Right lobe of liver (tissue), 6 donors: Measurements from ENCODE around the gene HOXA3. TPM values are rescaled to one million over a fixed set of nuclear protein-coding genes. Genes with fewer than 3 reads are reported as not detected.
A peak's percentile ranks its signal among the peaks of the same experiment; 100 is the strongest.

Source experiments
- ATAC-seq, 4 donors: fragments of 200-7000 bp; cut with Tn5 transposase; one replicate each; pipeline ENCODE4 v1.9.1; 2020; ENCODE audit warnings: mild to moderate bottlenecking in 4 of 4, moderate library complexity in 4 of 4
- DNase-seq, 3 donors: peaks; one replicate each; pipeline ENCODE4 v3.0.0-alpha.2; 2020
- H3K27ac ChIP-seq, 3 donors: fragments of 200-600 bp; one replicate each; pipeline ENCODE4 v1.8.0; 2022
- H3K27me3 ChIP-seq, 2 donors: fragments of 200-600 bp; one replicate each; pipeline ENCODE4 v1.8.0; 2022
- H3K36me3 ChIP-seq, 4 donors: fragments of 200-600 bp; sonication (generic) in 1 of 4; one replicate each; pipeline versions ENCODE4 v1.5.1 to v1.8.0; 2017 to 2022; ENCODE audit warnings: control low read depth in 1 of 4
- H3K4me1 ChIP-seq, 4 donors: fragments of 200-600 bp; sonication (generic) in 1 of 4; one replicate each; pipeline versions ENCODE4 v1.5.1 to v1.8.0; 2017 to 2022; ENCODE audit warnings: control low read depth in 1 of 4
- H3K4me3 ChIP-seq, 3 donors: fragments of 200-600 bp; one replicate each; pipeline ENCODE4 v1.8.0; 2022
- H3K9me3 ChIP-seq, 4 donors: fragments of 200-600 bp; sonication (generic) in 1 of 4; one replicate each; pipeline versions ENCODE4 v1.5.1 to v1.8.0; 2017 to 2022; ENCODE audit warnings: control low read depth in 1 of 4
- POLR2A ChIP-seq: fragments of 450-650 bp; IDR thresholded peaks from one replicate; pipeline ENCODE4 v1.6.1; 2017; ENCODE audit warnings: antibody characterized with exemption, mild to moderate bottlenecking
- WGBS: methylation state at CpG from one replicate; pipeline ENCODE4 v1.1.6; 2018; ENCODE audit warnings: low coverage, low lambda C conversion rate; ENCODE audit not compliant: insufficient coverage; ENCODE audit errors: missing lambda C conversion rate; 5-methylcytosine and 5-hydroxymethylcytosine counted together
- intact Hi-C, 2 donors: fragments of 100-400 bp; cut with DNase I; formaldehyde crosslinking; loops; one replicate each; pipeline versions ENCODE4 v1.11.2 to v1.14.1; 2022
- total RNA-seq, 6 experiments: library from RNA; depleted of rRNA in 2 of 6; stranded (reverse); fragments of >200 nt in 2 of 6; fragmentation: NEBNext Ultra II Directional in 3 of 6; extraction: Animal tissue kit (Norgen Biotek cat#: 25700) in 3 of 6; gene quantifications; one replicate each; pipeline versions ENCODE4 v1.1.0 to v1.2.4, GENCODE V29; 2016 to 2023
- TF ChIP-seq, protein P1 (sequence below), 4 donors: fragments of 200-600 bp in 3 of 4; fragments of 450-650 bp in 1 of 4; IDR thresholded peaks; one replicate each; pipeline versions ENCODE4 v1.5.1 to v1.8.0; 2016 to 2022; ENCODE audit warnings: antibody characterized with exemption in 4 of 4, mild to moderate bottlenecking in 2 of 4
- donor health status: DM: no; HTN: yes; CAD: no.
- donor health status: DM: no; HTN: no; CAD: no.
- donor health status: DM: no; HTN: no; CAD: no.
- donor health status: DM: no; HTN: yes; CAD: no.
- donor health status: DM: no; HTN: yes; CAD: no.

HOXA3 gene
- total RNA-seq, 6 experiments from 2014 or later: 0.17 to 0.26 (median 0.25) TPM; not detected in 2

DNA sequence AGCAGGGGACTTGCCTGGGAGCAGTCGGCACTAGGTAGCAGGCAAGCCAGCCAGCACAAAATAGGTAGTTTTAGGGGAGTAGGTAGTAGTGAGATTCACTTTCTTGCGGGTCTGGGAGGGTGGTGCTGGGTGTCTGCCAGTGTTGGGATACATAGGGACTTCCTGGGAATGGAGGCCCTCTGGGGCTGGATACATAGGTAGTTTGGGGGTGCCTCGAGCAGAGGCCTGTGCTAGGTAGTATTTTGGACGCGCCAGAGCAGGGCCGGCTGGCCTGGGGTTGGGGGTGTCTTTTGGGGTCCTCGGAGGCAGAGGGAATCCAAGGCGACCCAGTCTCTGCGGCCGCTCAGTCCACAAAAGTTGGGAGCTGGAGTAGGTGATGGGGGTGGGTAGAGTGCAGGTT lies 2.0 kb upstream of the HOXA3 start:
- 11% methylated on average over 5 of the region's 10 CpGs for WGBS
- TF ChIP-seq, protein P1, sequence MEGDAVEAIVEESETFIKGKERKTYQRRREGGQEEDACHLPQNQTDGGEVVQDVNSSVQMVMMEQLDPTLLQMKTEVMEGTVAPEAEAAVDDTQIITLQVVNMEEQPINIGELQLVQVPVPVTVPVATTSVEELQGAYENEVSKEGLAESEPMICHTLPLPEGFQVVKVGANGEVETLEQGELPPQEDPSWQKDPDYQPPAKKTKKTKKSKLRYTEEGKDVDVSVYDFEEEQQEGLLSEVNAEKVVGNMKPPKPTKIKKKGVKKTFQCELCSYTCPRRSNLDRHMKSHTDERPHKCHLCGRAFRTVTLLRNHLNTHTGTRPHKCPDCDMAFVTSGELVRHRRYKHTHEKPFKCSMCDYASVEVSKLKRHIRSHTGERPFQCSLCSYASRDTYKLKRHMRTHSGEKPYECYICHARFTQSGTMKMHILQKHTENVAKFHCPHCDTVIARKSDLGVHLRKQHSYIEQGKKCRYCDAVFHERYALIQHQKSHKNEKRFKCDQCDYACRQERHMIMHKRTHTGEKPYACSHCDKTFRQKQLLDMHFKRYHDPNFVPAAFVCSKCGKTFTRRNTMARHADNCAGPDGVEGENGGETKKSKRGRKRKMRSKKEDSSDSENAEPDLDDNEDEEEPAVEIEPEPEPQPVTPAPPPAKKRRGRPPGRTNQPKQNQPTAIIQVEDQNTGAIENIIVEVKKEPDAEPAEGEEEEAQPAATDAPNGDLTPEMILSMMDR (IDR thresholded peaks at IDR 0.05): no peak
- no peak for TF ChIP-seq POLR2A
- H3K9me3 ChIP-seq: no peaks in the 10 kb centered on the region
- no peak overlapping the region for H3K4me3 ChIP-seq
- ATAC-seq: no peak
- no peaks in the 10 kb centered on the region for H3K36me3 ChIP-seq
- intact Hi-C loops: loop anchor here in 1 of 2 donors (10.0 kb wide), 1 partner anchor 780 kb away; no protein-coding TSS in a partner anchor
- H3K27ac ChIP-seq: no peak overlapping the region
- DNase-seq: peak in 1 of 3 donors; percentile 29
- H3K4me1 ChIP-seq: peaks cover 0 to 7% (median 5%) of the 10 kb centered on the region in 4 donors
- peaks cover 36 to 70% of the 10 kb centered on the region in 2 donors for H3K27me3 ChIP-seq

DNA sequence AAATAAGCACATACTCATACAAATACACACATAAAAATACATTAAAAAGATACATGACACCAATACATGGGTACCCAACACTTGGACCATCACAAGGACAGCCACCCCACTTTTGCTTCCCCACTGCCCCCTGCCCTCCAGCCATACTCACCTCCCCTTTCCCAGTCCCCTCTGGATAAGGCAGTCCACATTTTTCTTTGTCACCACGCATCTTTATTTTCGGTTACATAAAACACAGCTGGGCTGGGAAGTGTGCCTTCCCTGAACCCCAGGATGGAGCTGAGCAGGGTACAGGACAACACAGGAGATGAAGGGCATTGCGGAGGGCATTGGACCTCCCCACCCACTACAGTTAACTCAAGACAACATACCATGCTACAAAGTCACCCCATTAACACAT lies 1.1 kb upstream of the HOXA3 start:
- Histone ChIP-seq H3K9me3 (no peaks in the 10 kb centered on the region), H3K27me3 (peaks cover 43 to 70% of the 10 kb centered on the region in 2 donors), H3K4me3 (no peak overlapping the region), H3K36me3 (no peaks in the 10 kb centered on the region), H3K27ac (no peak overlapping the region), H3K4me1 (peaks cover 0 to 7% (median 4%) of the 10 kb centered on the region in 4 donors)
- ATAC-seq (no peak), DNase-seq (no peak)
- 23% methylated on average over 3 of the region's 3 CpGs for WGBS
- intact Hi-C loops: loop anchor here in 1 of 2 donors (10.0 kb wide), 1 partner anchor 779 kb away; no protein-coding TSS in a partner anchor
- TF ChIP-seq, protein P1 (IDR thresholded peaks at IDR 0.05): no peak
- TF ChIP-seq POLR2A: no peak

DNA sequence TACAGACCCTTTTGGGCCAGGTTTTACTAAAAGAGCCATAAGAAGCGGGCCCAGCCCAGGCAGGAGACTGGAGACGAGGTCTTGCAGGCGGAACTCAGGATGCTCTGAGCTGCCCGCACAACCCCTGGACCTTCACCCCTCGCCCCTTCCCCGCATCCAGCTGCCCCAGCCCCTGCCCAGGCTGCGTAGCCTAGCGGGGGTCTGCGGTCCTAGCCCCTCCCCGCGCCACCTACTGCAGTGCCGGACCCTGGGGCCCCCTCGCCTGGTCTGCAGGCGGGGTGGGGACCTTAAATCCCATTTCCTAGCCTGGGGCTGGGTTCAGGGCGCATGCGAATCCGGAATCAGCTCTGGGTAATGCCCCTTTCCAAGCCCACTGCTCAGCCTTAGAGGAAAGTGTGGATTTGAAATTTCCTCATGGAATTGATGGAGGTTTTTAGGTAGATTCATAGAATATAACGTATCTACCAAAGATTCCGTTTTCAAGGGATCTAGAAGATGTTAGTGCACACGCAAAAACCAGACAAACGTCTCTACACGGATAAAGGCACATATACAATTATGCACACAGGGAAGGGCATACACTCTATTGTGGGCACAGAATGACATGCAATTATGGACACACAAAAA lies 546 bp upstream of the HOXA3 start:
- Histone ChIP-seq H3K4me1 (peaks cover 0 to 7% (median 4%) of the 10 kb centered on the region in 4 donors), H3K4me3 (no peak overlapping the region), H3K36me3 (no peaks in the 10 kb centered on the region), H3K27ac (no peak overlapping the region), H3K27me3 (peaks cover 38 to 74% of the 10 kb centered on the region in 2 donors), H3K9me3 (no peaks in the 10 kb centered on the region)
- TF ChIP-seq, protein P1 (IDR thresholded peaks at IDR 0.05): no peak
- ATAC-seq: no peak
- peak in 2 of 3 donors; percentile 34 to 46 for DNase-seq
- 7% methylated on average over 10 of the region's 22 CpGs for WGBS
- intact Hi-C loops: loop anchor here in 1 of 2 donors (10.0 kb wide), 1 partner anchor 778 kb away; no protein-coding TSS in a partner anchor

GRCh38 chr7:27151341-27151930 lies 947 bp downstream of the HOXA3 start:
- 7% methylated on average over 16 of the region's 27 CpGs for WGBS
- peak overlapping the region in 2 of 3 donors; percentile 7 to 37 for H3K4me3 ChIP-seq
- peak in 2 of 3 donors; percentile 37 to 45 for DNase-seq
- intact Hi-C loops: loop anchor here in 1 of 2 donors (10.0 kb wide), 1 partner anchor 777 kb away; no protein-coding TSS in a partner anchor
- peaks cover 0 to 7% (median 4%) of the 10 kb centered on the region in 4 donors for H3K4me1 ChIP-seq
- H3K27ac ChIP-seq: no peak overlapping the region
- peaks cover 32 to 74% of the 10 kb centered on the region in 2 donors for H3K27me3 ChIP-seq
- no peak for ATAC-seq
- TF ChIP-seq, protein P1 (IDR thresholded peaks at IDR 0.05): no peak
- no peak for TF ChIP-seq POLR2A
- no peaks in the 10 kb centered on the region for H3K9me3 ChIP-seq
- no peaks in the 10 kb centered on the region for H3K36me3 ChIP-seq
